ENCODE measurements around the gene BPIFA3.
"Not testable (repeated sequence)": the region's sequence is repeated elsewhere in the genome, so short reads cannot be mapped to it uniquely, and the experiment has no call there.

Gene BPIFA3

DNA sequence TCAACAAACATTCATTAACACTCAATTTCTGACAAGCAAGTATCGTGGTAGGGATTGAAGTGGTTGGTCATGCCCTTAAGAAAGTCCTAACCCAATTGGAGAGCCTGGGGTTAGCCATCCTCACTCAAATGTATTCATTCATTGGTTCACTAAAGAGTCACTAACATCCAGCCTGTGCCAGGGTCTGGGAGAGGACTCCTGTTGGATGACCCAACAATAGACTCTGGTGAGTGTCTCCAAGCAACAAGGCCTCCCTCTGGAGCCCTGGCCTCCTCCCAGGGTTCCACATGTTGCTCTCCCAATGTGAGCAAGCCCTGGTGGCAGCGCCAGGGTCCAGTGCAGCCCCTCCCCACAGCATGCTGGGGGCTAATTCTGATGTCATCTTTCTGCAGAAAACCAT lies at the start of gene BPIFA3:
TSS of gene BPIFA3 (plus strand) at position 301 of the 400 bp plus-strand sequence. CDS start 185 bp downstream, outside the sequence.
- no peak for DNase-seq

DNA sequence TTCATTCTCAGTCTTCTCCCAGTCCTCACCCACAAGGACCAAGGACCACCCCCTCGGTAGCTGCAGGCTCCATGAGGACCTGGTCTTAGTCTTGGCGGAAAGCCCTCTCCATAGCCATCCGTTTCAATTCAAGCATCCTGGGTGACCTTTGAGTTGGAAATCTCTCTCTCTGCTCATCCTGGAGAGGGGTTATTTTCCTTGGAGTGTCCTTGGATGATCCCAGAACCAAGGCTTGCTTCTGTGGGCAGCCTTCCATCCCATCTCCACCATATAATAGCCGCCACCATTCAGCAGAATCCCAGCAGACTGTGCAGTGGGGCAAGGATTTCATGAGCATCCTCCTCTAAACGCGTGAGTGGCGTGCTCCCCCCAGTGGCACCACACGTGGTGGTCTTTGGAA lies 49.3 kb upstream of the BPIFA3 start, which contains the start of gene BPIFA2:
TSS of gene BPIFA2 (plus strand) at position 301 of the 400 bp plus-strand sequence. CDS start 987 bp downstream, outside the sequence.
- DNase-seq, result peak; percentile 41

DNA sequence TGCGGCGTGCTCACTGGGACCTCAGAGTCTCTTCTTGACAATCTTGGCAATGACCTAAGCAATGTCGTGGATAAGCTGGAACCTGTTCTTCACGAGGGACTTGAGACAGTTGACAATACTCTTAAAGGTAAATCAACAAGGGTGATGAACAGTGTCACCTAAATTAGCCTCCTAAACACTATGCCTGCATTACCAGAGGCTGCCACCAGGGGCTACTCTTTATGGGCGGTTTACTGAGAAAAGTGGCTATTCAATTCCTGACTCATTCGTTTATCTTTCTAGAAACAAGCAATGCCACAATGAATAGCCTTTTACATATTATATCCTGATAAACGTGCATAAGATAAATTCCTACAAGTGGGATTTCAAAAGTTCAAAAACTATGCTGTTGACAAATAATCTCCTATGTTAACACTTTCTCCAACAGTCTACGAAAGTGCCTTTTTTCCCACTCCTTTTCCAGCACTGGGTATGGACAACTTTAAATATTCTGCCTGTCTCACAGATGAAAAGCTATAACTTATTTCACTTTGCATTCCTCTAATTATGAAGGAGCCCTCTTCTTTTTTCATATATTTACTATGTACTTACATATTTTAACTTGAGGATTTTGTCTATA lies 47.9 kb upstream of the BPIFA3 start:
- peak; percentile 60 for DNase-seq

DNA sequence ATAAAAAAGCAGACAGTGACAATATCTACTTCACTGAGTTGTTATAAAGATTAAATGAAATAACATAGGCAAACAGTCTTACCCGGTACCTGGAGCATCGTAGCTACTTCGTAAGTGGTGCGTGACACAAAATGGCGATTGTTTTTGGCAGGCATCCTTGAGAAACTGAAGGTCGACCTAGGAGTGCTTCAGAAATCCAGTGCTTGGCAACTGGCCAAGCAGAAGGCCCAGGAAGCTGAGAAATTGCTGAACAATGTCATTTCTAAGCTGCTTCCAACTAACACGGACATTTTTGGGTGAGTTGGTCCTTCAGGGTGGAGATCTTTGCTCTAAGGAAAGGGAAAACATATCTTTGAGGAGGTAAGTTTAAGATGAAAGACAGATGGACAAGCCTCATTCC lies 44.4 kb upstream of the BPIFA3 start:
- DNase-seq, result no peak

DNA sequence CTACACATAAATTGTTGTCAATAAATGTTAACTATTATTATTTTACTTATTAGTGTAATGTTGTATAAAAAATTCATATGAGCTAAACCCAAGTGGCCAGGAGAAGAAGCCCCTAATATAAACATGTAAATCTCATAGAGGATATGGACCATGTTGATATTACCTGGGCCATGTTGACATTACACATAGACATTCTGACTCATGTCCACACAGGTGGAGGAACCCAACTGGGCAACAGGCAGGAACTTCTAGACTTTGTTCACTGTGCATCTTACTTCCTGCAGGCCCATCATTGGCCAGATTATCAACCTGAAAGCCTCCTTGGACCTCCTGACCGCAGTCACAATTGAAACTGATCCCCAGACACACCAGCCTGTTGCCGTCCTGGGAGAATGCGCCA lies 42.0 kb upstream of the BPIFA3 start:
- DNase-seq, result no peak

DNA sequence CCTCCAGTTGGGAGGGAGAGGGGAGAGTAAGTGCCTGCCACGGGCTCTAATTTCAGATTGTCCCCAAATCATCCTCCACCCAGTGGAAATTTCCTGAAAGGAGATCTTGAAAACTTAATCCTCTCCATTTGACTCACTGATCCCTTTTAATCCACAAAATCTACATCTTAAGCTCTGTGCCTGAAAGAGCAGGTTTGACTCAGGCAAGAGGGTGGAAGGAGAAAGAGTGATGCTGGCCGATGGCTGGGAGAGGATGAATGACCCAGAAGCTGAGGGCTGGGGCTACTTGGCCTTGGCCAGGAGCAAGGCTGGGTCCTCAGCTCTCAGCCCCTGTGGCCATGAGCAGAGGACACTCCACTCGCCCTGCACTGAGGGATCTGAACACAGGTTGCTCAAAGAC lies 41.1 kb upstream of the BPIFA3 start:
- no peak for DNase-seq

DNA sequence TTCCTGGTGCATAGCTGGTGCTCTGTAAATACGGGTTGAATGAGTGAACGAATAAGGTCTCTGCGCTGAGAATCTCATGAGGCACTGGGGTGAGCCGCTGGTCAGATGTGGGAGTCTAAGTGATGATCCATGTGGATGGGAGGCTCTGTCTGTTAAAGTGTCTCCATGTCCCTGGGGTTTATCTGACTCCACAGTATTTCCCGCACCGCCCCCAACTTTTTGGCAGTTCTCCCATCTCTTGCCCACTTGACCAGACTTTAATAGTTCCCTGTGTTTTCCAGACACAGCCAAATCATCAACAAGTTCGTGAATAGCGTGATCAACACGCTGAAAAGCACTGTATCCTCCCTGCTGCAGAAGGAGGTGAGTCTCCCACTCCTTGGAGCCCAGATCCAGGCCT lies 39.3 kb upstream of the BPIFA3 start:
- DNase-seq, result no peak

DNA sequence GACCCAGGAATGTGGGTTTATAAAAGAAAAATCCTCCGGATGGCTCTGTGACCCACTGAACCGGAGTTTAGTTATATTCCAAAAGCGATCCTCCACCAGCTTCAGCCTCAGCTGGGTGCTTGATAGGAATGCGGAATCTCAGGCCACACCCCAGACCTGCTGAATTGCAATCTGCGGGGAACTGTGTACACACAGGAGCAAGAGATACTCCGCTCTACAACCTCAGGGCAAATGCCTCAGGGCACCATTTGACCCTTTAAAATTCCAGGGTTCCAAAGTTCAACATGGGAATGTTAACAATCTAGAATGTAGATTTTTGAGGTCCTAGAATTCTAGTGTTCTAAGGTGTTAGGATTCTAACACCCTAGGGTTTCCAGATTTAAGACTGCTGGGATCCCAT lies 38.4 kb upstream of the BPIFA3 start:
- no peak for DNase-seq

DNA sequence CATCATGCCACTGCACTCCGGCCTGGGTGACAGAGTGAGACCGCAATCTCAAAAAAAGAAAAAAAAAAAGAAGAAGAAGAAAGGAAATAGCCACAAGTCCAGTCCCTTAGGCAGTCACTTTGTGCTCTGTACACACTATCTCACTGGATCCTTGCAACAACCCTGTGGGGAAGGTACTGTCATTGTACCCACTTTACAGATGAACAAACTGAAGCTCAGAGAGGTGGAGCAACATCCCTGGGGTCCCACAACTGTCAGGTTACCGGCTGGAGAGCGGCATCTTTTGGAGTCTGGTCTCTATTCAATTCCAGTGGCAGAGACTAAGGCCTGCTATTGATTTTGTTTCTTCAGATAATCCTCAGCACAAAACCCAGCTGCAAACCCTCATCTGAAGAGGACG lies 37.0 kb upstream of the BPIFA3 start:
- no peak for DNase-seq

DNA sequence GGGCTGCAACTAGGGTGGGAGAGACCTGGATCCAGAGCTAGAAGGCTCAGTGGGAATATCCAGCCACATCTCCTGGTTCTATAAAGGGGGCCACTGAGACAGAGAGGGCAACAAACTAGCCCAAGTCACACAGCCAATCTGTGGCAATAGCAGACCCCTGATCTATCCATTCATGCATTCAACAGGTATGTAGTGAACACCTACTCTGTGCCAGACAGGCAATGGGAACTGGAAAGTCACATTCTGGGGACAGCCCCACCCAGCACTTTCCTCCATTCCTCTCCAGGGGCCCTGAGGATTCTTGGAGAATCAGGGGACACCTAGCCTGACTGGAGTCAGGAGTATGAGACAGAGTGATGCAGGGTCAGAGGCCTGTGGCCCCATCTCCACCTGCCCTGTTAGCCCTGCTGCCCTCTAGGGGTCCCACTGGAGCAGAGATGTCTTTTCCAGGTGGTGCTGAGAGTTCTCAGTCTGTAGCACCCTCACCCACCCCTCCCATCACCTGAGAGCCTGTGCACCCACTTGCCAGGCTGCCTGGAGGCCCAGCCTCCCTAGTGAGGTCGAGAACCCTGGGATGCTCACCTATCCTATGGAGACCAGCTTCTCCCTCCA lies 35.6 kb upstream of the BPIFA3 start:
- no peak for DNase-seq

DNA sequence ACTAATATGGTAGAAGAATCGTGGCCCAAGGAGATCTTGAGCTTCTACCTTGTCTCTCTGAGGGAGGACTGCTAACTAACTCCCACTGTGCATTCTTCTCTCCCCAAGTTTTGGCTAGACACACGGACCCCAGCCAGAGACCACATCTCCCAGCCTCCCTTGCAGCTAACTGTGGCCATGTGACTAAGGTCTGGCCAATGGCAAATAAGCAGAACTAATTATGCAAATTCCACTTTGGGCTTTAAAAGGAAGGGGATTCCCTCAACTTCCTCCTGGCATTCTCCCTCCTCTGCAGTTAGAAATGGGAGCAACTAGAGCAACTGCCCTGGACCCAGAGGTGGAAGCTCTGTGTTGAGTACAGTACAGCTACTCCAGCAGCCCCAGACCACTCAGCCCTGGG lies 33.8 kb upstream of the BPIFA3 start:
- no peak for DNase-seq

DNA sequence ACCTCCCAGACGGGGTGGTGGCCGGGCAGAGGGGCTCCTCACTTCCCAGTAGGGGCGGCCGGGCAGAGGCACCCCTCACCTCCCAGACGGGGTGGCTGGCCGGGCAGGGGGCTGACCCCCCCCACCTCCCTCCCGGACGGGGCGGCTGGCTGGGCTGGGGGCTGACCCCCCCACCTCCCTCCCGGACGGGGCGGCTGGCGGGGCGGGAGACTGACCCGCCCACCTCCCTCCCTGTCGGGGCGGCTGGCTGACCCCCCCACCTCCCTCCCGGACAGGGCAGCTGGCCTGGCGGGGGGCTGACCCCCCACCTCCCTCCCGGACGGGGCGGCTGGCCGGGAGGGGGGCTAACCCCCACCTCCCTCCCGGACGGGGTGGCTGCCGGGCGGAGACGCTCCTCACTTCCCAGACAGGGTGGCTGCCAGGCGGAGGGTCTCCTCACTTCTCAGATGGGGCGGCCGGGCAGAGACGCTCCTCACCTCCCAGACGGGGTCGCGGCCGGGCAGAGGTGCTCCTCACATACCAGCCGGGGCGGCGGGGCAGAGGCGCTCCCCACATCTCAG lies 32.0 kb upstream of the BPIFA3 start:
- not testable (repeated sequence) for DNase-seq

DNA sequence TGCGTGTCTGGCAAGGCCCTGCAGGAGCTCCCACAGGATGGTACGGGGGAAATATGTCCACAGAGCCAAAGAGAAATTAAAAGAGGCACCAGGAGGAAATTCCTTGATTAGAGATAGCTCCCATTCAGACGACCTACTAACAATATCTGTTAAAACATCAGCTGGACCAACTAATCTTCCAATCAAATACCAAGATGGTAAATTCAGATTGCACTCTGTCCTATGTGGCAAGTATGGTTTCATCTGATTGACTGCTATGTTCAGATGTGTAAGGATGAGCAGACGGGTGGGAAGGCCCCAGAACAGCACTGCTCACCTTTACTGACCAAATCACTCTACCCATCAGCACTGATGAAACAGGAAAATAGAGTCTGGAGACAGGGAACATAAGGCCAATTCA lies 29.7 kb upstream of the BPIFA3 start:
- no peak for DNase-seq

DNA sequence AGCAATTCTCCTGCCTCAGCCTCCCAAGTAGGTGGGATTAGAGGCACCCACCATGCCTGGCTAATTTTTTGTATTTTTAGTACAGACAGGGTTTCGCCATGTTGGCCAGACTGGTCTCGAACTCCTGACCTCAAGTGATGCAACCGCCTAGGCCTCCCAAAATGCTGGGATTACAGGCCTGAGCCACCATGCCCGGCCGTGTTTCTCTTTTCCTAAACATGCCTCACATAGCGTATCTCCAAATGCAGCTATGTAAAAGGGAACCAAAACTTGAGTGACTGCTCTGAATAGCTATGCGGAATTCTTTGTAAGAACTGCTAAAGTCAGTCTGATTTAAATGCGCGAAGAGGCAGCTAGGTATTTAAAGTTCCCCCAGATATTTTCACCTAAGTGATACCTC lies 28.7 kb upstream of the BPIFA3 start:
- no peak for DNase-seq

DNA sequence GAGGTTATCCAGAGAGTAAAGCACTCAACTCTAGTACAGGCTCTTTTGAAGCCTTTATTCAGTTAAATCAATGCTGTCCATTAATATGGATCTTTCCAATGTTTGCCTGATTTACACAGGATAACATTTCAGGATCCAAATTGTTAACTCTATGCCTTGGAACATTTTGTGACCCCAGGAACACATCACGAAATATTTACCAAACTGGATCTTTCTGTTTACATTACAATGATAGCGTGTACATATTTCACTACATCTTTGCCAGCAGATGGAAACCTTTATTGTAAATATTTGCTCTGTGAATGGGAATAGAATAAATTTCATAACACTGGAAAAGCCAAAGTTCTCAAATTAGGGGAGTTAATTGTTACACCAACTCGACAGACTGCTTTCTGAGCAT lies 25.7 kb upstream of the BPIFA3 start:
- no peak for DNase-seq

DNA sequence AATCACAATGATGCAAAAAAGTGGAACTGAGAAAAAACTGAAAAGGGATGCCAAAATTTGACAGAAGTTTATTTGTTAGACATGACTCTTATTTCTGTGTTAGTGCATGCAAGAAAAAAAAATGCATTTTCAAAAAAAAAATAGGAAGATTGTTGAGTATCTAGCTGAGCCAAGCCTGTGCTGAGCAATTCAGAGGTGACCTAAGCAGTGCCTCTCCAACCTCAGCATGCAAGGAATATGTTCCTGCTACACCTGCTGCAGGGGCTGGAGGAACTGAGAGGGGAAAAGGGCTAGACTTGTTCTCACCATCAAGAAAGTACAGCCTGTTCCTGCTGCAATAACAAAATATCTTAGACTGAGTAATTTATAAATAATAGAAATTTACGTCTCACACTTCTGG lies 25.2 kb upstream of the BPIFA3 start:
- DNase-seq, result no peak

DNA sequence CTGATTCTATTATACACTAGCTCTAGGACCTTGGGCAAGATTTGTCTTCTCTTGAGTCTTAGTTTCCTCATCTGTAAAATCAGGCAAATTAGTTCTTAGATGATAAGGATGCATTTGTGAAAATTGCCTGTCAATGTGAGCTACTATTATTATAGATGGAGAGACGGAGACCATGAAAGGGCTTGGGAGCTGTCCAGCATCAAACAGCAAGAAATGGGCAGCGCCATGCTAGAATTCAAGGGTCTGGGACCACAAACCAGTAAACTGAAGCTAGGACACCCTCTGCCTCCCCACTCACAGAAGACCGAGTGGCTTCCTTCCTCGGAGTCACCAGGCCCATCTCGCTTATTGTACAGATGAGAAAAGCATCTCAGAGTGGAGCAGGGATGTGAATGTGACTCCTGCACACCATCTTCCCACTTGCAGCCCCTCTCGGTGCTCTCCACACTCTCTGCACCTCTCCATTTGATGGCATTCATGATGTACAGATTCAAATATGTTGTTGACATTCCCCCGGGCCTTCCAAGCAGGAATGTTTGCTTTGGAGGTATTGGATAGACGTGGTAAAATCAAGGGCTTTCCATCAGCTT lies 24.1 kb upstream of the BPIFA3 start:
- no peak for DNase-seq

DNA sequence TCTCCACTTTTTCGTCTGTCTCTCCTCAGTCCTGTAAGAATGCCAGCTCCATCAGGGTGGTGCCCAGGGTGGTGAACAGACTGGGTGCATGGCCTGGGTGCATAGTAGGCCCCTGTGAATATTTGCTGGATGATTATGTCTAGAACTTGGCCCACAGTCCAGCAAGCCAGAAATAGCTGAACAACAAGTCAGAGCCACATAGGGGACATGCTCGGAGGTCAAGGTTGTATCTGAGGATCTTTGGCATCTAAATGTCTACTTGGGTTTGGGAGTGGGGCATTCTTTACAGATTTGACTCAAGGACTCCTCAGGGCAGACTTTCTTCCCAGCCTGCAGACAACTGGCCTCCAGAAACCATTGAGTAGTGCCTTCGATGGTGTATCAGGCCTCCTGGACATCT lies 18.1 kb upstream of the BPIFA3 start:
- DNase-seq, result no peak

DNA sequence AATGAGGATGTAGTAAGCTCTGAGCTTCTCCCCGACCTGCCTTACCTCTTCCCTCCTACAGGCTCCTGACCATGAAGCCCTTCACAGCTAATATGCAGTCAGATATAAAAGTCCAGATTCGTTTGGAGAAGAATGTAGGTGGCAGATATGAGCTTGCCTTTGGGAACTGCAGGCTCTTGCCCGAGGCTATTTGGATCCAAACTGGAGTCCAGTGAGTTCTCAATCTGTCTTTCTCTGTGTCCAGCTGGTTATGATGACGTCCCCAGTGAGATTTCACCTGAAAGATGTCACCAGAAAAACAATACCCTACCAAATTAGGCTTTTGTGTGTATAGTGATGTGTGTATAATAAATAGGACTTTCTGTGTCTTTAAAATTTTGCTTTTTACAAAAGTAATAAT lies 14.7 kb upstream of the BPIFA3 start:
- DNase-seq, result no peak

DNA sequence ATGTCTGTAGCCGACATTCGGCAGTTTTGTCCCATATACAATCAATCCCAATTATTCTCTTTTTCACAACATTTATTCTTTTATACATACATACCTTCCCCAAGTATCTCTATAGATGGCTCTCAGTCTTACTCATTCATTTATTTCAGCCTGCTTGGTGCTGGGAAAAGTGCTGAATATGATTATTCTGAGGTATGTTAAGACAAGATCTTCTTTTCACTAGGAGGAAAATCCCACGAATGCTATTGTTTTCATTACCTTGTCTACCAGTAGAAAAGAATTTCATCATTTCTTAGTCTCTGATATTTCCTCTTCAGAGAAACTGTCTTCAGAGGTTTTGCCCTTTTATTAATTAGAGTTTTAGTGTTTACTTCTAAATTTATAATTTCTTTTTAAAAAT lies 13.7 kb upstream of the BPIFA3 start:
- no peak for DNase-seq

DNA sequence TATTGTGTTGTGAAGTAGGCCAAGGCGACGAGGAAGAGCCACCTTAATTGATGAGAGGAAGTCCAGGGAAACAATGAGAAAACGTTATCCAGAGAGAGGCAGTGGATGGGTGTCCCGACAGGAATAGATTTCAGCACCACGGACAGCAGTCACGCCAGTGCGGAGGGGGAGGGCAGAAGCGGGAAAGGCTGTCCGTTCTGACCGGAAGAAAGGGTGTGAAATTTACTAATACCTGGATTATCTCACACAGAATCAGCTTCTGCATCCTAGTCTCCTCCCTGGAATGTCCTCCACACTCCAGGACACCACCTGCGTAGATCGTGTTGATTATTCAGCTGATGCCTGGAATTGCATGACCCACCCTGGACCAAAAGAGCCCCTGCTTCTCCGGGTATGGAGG lies 7.4 kb upstream of the BPIFA3 start:
- peak; percentile 63 for DNase-seq

DNA sequence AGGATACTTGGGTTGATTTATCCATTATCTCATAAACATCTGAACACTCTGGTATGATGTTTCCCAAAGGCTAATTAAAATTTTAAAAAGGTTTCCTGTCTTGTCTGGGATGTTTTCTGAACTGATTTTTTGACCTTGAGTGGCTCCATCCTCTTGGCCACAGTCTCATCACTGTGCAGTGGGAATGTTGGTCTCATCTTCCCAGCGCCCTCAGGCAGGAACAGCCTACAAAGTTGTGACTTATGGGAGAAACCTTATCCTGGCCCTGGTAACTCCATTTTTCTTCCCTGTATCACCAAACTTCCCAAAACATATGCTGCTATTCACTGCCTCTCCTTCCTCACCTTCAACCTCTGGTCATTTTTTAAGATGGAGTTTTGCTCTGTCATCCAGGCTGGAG lies 6.8 kb upstream of the BPIFA3 start:
- DNase-seq, result no peak

DNA sequence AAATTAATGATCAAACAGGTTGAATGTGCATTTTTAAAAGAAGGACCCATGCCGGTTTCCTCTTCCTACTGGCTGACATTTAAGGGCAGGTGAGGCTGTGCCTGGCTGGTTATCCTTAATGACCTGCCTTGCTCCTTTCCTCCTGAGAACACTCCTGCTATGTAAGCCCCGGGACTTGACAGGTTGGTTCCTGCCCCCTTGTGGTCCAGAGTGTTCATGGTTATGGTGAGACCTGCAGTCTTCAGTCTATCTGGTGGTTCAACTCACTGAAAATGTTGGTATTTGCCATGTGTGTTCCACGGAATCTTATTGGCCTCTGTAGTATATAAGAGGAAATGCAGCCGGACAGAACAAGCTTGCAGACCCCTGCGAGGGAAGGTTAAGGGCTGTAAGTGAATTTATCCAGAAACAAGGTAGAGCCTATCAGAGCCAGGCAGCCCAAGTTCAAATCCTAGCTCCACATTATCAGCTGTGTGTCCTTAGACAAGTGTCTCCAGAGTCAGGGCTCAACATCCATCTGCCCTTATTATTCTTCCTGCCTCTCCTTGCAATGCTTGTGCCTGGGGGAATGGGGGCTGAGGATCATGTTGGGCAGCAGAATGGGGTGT lies 5.2 kb upstream of the BPIFA3 start:
- no peak for DNase-seq

DNA sequence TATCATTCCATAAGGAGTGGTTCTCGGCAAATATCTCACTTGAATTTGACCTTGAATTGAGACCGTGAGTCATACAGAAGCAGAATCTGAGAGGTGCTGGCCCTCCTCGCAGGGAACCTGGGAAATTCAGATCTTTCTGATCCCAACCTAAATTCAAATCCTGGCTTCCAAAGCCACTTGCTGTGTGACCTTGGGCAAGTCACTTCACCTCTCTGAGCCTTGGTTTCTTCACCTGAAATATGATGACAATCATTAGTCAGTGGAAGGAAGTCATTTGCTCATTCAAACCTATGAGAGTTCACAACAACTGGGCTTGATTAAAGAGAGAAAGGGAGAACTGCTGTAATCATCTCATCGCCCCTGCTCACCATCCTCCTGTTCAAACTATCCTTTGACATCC lies 7.2 kb downstream of the BPIFA3 start:
- no peak for DNase-seq

Data from activated CD8-positive, alpha-beta memory T cell treated with anti-CD3 and anti-CD28 coated beads for 24 hours (primary cell).